HG02938 (cell line): ENCODE data around the gene DCDC1.

Experiments used
- ATAC-seq: cut with Tn5 transposase; IDR thresholded peaks from one replicate; pipeline ENCODE4 v1.9.1; 2021; ENCODE audit warnings: mild to moderate bottlenecking, moderate library complexity; ENCODE audit not compliant: unreplicated experiment

Gene DCDC1

DNA sequence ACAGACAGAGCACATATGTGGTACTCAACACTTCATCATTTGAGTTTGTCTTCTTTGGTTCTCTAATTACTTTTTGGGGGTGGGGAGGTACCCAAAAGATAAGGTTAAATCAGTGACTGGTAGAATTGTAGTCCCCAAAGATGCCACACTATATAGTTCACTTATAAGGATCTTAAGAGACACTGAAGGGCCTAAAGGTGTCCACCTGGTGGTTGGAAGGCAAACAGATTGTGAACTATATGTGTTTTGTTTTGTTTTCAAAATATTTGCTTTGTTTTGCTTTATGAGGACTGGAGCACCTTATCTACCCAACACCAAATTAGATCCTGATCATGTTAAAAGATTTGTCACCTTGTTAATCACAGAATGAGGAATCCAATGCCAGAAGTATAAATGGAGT is 136.1 kb downstream of the DCDC1 start:
- no peak for ATAC-seq

DNA sequence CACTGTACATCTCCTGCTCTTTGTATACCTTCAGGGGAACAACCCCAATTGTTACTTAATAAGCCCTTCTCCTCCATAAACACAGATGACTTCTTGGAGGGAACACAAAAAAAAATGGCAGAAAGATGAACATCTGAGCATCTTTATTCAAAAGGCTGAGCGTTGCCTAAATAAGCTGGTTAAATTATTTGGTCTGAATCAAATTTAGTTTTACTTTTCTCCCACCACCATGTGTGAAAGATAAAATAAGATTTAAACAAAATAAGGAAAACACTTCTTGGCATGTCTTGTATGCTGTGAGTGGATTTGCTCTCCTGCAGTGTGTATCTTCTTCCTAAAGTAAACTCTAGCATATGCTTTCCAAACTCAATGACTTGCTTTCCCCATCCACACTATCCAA is 137.9 kb downstream of the DCDC1 start:
- ATAC-seq: no peak

GRCh38 chr11:31218847-31219246 is 150.7 kb downstream of the DCDC1 start:
- ATAC-seq: no peak

DNA sequence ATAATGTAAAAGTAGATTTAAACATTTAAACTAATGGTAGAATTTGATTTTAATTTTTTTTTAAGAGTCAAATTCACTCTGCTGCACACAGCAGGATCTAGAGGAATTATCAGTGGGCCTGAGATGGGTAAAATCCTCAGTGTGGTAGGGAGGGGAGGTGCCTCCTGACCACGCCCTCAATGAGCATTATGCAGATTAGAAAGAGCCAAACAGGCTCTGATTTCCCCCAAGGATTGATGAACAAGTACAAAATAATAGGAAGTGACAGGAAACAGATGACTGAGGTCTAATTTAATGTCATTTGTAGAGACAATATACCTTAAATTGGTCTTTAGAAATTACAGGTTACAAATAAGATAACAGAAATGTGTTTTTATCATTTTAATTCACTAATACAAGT is 155.2 kb downstream of the DCDC1 start:
- no peak for ATAC-seq

- no peak for ATAC-seq
Observed at GRCh38 chr11:31199378-31199777, 170.2 kb downstream of the DCDC1 start.

GRCh38 chr11:31173926-31174680 is 195.4 kb downstream of the DCDC1 start:
- no peak for ATAC-seq

DNA sequence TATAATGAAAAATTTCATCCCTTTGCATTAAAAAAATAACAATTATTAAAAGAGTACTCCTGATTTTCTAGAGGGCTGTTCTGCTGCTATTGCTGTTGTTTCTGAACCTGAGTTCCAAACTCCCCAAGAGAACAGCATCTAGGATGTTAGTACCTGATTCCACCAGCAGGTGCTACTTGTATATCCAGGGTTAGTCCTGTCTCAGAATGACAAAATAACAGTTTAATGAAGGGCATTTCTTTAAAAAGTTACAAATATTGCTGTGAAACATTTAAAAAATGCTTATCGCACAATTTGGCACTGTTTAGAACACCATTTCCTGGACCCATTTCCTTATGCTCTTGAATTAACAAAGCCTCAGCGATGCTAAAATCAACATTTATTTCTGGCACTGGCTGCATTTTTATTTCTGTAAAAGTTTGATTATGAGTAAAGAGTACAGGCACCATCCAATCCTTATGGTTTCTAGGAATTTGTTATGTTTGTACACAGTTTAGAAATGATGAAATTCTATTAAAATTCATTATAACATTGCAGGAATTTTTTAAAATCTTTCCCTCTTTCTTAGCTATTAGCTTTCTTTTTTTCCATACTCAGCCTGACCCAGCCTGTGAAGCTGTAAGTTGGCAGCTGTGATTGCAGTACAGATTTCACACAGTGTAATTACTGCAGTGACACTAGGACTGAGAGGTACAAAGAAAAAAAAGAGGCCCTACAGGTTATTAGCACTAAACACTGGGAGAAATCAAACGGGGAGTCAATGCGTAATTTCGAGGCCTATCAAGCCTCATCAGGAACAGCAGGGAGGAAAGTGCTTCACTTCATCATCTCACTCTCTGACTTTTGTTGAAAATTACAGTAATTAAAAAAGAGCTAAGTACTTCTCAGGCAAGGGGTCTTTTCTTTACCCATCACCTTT is 208.8 kb downstream of the DCDC1 start:
- ATAC-seq: no peak

DNA sequence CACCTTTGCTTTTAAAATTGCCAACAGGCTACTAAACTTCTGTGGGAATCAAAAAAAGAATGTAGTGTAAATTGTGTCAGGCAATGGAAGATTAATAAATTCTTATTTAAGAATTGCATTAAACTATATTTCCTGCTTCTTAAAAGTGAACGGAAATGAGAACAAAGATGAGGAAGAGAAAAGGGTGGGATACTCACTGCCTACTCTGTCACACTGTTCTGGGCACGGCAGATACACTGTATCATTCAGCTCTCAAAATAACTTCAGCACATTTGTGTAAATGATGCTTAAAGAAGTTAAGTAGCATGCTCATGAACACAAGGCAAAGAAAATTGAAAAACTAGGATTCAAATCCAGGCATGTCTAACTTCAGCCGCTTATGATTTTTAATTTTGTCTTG is 218.7 kb downstream of the DCDC1 start:
- no peak for ATAC-seq

GRCh38 chr11:31150011-31150410 is 219.5 kb downstream of the DCDC1 start:
- no peak for ATAC-seq

DNA sequence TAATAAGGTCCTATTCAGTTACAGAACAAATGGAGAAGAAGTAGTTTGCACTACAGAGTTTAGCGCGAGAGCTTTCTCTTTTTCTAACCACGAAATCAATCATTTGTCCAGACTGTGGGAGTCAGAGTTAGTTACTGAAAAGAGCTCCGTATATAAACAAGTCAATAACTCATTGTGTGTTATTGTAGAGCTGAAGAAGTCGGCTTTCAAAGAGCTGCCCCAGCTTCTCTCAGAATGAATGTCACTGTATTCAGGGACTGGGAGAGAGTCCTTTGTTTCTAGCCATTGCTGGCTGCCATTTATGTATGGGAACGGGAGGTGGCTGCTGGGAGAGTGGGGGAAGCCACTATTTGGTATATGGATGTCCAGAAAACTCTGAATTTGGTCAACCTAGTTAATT is 227.8 kb downstream of the DCDC1 start:
- ATAC-seq: no peak

- no peak for ATAC-seq
Observed at GRCh38 chr11:31139479-31139878, 230.1 kb downstream of the DCDC1 start.

DNA sequence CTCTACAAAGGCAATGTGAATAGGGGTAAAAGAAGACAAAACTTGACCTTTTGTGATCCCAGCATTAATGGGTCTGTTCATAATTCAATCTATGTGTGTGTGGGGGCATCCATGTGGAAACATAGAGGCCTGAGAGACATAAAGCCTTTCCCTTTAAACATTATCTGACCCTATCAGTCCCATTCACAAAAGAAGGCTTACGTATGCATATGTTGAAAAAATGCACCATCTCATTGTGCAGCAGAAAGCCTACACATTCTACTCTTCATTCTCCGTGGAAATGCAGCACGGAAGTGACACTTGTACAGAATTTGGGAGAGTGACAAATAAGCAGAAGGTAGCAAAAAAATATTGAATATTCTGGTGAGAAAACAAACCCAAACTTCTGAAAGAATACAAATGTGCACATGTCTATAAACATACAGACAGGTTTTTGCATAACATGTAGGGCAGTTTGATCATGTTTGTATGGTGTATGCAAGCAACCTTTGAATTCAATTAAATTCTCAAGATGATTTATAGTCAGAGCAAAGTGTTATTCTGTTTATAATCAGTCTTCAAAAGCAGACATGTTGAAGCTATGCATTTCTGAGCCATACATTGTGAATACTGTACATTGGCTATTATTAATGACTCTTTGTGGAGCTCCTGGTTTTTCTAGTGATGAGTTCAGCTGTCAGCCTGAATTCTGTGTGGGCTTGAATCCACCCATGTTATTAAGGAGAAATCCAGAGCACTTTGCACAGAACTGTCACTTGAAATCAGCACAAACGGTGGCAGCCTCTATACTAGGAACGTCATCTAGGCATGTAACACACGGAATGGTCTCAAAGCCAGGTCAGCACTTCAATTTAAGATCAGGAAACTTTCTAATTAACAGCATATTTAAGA is 236.8 kb downstream of the DCDC1 start:
- no peak for ATAC-seq

- ATAC-seq: no peak
Observed at GRCh38 chr11:31131760-31132159, 237.8 kb downstream of the DCDC1 start.

DNA sequence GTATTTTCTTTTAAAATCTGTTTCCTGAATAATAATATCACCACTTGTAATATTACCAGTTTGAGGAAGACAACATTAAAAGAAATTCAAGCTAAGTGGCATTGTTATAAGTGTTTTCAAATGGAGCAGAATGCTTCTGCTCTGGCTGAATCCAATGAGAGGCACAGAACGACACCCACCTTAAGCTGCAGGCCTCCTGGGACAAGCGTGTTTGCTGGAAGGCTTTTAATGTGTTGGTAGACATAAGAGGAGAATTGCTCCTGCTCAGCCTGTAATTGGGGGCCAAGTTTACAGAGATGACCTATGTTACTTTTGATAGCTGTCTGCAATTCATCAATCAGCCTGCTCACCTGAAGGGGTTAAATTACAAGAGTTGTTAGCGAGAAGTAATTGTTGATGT is 242.2 kb downstream of the DCDC1 start:
- ATAC-seq: no peak

DNA sequence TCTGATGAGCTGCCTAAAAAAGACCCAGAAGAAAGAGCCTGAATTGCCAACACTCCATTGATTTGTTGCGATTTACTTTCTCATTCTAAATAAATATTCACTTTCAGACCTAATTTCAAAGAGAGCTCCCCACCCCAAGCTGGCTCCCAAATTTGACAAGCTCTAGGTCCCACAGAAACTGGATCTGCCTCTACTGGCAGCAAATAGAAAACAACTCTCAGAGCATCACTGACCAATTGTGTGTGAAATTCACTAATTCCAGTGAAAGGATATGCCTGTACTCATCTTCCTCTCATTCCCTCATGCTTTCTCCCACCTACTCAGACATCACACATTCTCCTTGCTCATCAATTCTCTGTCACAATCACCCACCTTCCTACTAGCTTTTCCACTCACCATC is 249.1 kb downstream of the DCDC1 start:
- no peak for ATAC-seq

GRCh38 chr11:31118566-31118965 is 251.0 kb downstream of the DCDC1 start:
- ATAC-seq: no peak

DNA sequence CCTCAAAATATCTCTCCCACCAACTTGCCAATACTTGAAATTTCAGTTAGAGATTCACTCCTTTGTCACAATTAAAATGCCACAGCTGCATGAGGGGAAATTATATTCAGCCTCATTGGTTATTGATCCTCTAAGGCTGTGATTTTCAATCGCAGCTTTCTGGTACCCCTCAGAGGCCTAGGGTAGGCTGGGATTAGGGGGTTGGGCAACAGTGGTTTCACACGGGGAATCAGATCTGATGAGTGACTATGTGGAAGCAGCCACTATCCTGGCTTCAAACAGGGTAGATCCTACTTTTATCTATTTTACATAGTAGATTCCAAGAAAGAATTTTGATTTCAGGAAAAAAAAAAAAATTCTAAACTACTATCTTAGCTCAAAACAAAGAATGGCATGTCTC is 252.5 kb downstream of the DCDC1 start:
- ATAC-seq: no peak

- no peak for ATAC-seq
Observed at GRCh38 chr11:31114442-31114841, 255.1 kb downstream of the DCDC1 start.

- no peak for ATAC-seq
Observed at GRCh38 chr11:31110830-31111229, 258.7 kb downstream of the DCDC1 start.

DNA sequence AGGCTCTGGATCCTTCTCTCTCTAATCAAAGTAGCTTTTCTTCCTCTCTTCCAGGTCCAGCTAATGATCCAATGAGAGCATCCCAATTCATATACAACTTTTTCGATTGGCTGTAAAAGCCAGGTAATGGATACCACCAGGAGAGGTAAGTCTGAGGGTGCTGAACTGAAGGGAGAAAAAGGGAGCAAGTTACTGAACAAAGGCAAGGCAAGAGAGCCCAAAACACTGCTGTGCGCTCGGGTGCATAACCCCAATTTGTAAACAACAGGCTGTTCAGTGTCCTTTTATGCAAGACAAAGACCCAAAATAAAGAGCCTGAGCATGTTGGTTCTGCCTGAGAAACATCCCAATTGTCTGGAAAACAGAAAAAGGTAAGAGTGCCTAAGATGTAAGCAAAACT is 260.1 kb downstream of the DCDC1 start:
- no peak for ATAC-seq

DNA sequence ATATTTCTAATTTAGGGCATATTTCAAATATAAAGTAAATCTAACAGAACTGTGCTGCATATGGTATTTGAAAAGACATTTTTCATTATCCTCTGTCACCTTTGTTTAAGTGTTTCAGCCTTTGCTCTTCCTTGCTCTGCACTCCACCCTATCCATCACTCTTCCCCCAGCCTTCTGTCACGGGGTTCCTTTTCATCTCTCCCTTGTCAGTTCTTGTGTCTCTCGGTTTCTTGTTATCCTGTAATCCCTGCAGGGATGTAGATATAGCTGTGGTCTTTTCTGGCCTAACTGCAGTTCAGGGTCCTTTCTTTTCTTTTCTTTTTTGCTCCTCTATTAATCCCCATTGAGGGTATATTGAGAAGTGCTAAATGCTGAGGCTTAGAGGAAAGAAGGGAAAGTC is 261.9 kb downstream of the DCDC1 start:
- ATAC-seq: no peak
